CD1c-positive myeloid dendritic cell (primary cell): ENCODE results near the gene ULK4.
"Not testable (repeated sequence)": the region's sequence is repeated elsewhere in the genome, so short reads cannot be mapped to it uniquely, and the experiment has no call there.

Experiments
- DNase-seq: peaks from one replicate; pipeline ENCODE4 v3.0.0-alpha.2; 2016; ENCODE audit errors: extremely low spot score

The ULK4 gene

GRCh38 chr3:41690766-41691563 lies 270.9 kb downstream of the ULK4 start:
- no peak for DNase-seq

DNA sequence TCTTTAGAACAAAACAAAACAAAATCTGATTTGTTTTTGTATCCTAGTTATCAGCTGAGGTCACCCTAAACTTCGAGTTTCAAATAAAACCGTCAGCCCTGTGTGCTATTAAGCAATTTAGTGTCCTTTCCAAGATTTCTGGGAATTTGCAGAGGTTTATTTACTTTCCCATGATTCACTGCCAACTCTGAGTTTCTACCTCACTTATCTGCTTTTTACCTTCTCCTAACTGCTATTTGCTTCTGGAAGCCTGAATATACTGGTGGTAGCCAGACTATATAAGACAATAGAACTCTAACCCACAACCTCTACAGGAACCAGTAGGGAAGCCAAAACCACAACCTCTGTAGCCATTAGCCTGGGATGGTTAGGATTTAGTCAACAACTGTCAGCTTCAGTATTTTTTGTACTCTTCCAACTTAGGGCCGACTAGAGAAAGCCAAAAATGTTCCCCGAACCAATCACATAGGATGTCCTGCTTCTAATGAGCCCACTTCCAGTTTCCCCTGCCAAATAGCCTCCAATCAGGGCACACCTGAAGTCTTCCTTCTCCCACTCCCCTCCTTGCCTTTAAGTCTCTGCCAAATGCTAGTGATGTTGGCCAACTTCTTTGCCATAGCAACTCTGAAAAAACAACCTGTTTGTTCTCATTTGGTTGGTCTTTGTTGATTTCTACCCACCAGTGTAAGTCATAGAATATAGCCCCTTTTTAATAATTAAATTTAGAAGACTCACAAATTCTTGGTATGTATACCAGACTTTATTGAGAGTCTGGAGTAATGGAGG lies 273.1 kb downstream of the ULK4 start:
- no peak for DNase-seq

GRCh38 chr3:41684797-41685735 lies 276.8 kb downstream of the ULK4 start:
- no peak for DNase-seq

GRCh38 chr3:41683666-41684350 lies 278.1 kb downstream of the ULK4 start:
- DNase-seq = no peak

DNA sequence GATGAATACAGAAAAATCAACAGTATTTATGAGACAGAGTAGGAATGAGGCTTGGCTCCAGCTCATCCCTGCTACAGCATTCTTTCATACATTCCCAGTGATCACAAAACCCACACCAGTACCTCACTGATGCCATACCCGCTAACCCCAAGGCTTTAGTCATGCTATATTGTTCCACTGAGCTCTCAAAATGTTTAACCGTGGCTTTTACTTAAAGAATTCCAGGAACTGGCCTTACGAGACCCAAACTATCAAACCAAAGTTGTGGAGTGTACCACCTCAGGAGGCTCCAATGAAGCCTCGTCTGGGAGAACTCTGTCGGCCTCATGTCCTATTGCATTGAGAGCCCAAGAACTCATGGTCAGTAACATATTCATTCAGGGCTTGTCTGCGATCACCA lies 278.9 kb downstream of the ULK4 start:
- no peak for DNase-seq

DNA sequence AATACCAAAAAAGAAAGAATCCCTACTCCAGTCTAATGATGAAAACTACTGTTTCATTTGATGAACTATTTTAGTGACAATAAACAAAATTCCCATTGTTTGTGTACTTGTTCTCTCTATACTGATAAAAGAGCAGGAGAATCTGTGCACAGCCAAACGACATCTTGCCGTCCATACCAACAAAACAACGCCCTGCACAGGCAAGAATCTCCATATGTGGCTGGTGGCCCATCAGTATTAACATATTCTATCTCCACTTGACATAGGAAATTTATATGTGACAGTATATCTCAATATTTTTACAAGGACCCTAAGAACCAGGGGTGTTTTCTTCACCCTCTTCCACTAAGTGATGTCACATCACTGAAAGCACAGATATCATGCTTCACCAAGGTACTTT lies 279.5 kb downstream of the ULK4 start:
- DNase-seq = no peak

GRCh38 chr3:41681479-41681878 lies 280.4 kb downstream of the ULK4 start:
- DNase-seq = no peak

- DNase-seq = no peak
Measured at GRCh38 chr3:41679374-41679773, 282.5 kb downstream of the ULK4 start.

DNA sequence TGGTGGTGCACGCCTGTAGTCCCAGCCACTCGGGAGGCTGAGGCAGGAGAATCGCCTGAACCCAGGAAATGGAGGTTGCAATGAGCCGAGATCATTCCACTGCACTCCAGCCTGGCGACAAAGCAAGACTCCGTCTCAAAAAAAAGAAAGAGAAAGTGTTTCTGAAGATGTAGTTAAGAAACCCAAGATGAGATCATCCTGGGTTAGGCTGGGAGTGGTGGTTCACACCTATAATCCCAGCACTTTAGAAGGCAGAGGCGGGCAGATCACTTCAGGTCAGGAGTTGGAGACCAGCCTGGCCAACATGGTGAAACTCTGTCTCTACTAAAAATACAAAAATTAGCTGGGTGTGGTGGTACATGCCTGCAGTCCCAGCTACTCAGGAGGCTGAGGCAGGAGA lies 286.8 kb downstream of the ULK4 start:
- DNase-seq = not testable (repeated sequence)

DNA sequence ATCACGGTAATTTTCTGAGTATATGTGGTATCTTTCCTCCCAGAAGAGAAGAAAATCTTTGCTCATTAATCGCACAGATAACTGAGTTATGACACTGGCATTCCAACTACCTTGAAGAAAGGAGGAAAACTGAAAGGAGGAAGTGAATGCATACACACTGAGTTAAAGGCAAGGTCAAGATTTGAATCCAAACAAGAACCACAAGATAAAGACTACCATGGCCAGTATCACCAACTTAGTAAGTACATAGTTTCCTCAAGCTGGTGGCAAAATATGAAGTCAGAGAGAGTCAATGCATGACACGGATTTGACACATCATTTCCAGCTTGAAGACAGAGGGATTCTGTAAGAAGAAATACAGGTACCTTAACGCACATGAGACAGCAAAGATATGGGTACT lies 287.5 kb downstream of the ULK4 start:
- no peak for DNase-seq

- DNase-seq = no peak
Measured at GRCh38 chr3:41673650-41674049, 288.3 kb downstream of the ULK4 start.

- DNase-seq = no peak
Measured at GRCh38 chr3:41668379-41668778, 293.5 kb downstream of the ULK4 start.

DNA sequence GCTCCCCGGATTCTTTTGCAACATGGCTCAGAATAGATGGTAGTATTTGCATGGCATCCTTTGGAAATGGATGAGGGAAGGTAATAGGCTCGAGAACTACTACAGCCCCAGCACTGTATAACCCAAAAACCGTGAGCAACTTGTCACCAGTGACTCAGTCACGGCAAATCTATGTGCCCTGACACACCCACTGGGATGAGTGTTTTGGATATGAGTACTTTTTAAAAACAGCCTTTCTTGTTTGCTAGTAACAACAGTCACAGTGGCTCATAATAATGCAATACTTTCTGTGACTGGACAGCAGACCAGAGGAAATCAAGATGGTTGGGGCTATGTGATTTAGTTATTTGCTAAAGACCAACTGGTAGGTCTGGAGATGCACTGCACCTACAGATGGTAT lies 299.6 kb downstream of the ULK4 start:
- DNase-seq = no peak

GRCh38 chr3:41661796-41662195 lies 300.1 kb downstream of the ULK4 start:
- no peak for DNase-seq

GRCh38 chr3:41660510-41660909 lies 301.4 kb downstream of the ULK4 start:
- no peak for DNase-seq

DNA sequence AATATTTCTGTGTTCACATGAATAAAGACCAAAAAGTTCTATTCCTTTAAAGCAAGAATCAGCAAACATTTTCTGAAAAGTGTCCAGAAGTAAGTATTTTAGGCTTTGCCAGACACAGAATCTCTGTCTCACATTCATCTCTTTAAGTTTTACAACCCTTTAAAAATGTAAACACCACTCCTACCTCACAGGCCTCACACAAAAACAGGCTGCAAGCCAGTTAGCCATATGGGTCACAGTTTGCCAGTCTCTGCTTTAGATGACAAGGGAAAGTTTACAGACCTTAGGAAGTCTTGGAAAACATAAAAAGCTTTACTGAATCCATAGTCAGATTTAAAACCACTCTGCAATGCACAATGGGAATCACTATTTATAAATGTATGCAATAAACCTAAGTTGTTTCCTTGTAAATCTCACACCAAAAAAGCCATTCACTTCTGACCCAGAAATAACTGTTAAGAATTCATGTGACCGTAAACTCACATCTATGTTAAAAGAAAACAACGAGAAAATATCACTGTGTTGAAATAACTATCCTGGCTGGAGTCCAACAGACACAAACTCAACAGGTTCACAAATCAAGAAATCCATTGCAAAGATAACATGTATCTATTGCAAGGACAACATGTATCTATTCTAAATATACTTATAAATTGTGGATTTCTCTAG lies 308.2 kb downstream of the ULK4 start:
- no peak for DNase-seq

DNA sequence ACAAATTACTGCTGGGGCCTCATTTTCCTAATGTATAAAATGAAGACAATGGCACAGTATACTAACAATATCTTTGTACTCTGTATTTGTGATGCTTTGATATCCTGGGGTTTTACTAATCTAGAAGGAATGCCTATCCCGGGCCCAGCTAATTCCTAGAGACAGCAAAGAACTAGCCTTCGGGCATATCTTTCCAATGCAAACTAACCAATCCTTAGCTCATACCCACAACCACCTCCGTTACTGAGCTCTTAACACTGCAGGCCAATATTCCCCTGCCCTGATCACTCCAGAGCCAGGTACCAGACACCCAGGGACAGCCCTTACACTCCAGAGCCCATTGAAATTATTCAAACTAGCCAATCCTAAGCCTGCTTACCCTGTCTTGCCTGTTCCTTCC lies 309.0 kb downstream of the ULK4 start:
- no peak for DNase-seq

DNA sequence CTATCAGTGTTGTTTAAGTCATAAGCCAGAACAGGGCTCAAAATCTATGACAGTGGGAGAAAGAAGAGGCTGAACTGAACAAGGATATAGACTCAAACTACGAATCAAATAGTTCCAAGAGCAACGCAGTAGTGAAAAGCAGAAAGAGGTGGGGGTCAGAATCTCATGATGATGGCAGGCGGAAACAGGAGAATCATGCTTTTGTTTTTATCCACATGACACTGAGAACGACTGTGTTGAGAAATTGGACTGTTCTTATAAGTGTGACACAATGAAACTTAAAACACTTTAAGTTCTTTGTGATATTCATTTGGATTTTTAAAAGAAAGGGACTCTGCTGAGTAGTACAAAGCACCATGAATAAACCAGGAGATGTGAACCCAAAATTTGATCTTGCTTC lies 309.4 kb downstream of the ULK4 start:
- DNase-seq = no peak

DNA sequence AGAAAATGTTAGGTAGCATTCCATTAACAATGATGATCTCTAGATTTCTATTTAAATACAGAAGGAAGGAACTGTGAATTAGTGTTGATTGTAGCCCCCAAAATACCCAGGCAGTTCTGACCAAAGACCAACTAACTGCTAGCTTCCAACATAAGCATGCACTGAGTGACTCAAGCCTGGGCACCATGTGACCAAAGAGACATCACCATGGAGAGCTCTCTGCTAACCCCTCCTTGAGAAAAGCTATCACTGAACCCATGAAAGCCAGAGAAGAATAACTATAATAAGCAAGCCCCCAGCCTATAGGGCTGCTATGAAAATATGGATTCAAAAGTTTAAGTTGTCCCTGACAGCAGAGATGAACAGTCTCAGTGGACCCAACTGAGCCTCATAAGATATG lies 310.2 kb downstream of the ULK4 start:
- no peak for DNase-seq

- DNase-seq = no peak
Measured at GRCh38 chr3:41650406-41650805, 311.5 kb downstream of the ULK4 start.

GRCh38 chr3:41649129-41649739 lies 312.7 kb downstream of the ULK4 start:
- DNase-seq = no peak
